Caco-2 (cell line): ENCODE data around the gene ENOX1. TPM values are rescaled to one million over a fixed set of nuclear protein-coding genes. Genes with fewer than 3 reads are reported as not detected.

Source experiments
- BruUV-seq: library from RNA; stranded (reverse); fragments of 400-500 nt; replicated peaks from 2 replicates; lab custom pipeline; 2021; lab: Mats Ljungman, UMichigan
- CTCF ChIA-PET: fragments of 300-600 bp; sonication (Branson Sonifier 250); formaldehyde crosslinking; loops from one replicate; lab custom pipeline; 2022; ENCODE audit warnings: antibody characterized with exemption; lab: Charles Lee
- POLR2A ChIA-PET: fragments of 300-600 bp; sonication (Branson Sonifier 250); formaldehyde crosslinking; loops from one replicate; lab custom pipeline; 2022; ENCODE audit warnings: antibody characterized with exemption; lab: Charles Lee
- DNase-seq, 2 experiments: peaks; one replicate each; pipeline versions ENCODE4 v3.0.0 to v3.0.0-alpha.2; 2020 to 2022
- H3K27me3 ChIP-seq: replicated peaks from 2 replicates; pipeline ENCODE4 v1.6.0; 2011; ENCODE audit warnings: low read length; ENCODE audit not compliant: control insufficient read depth, insufficient read depth
- H3K36me3 ChIP-seq: 2 replicates; pipeline ENCODE4 v1.5.1; 2011; ENCODE audit warnings: low read length; ENCODE audit not compliant: control insufficient read depth, insufficient read depth
- H3K4me1 ChIP-seq: fragments of 250-450 bp; sonication (Bioruptor Pico); 2 replicates; pipeline ENCODE4 v1.5.1; 2020; ENCODE audit warnings: mild to moderate bottlenecking
- H3K4me3 ChIP-seq: 2 replicates; pipeline ENCODE4 v1.5.1; 2011; ENCODE audit warnings: low read depth, mild to moderate bottlenecking, control low read depth, low read length
- H3K9me3 ChIP-seq: fragments of 250-450 bp; sonication (Bioruptor Pico); 2 replicates; pipeline ENCODE4 v1.5.1; 2020; ENCODE audit warnings: mild to moderate bottlenecking, moderate library complexity
- H3K27ac Mint-ChIP-seq: one replicate; pipeline ENCODE4 v1.8.0; 2022; ENCODE audit warnings: mixed read lengths; ENCODE audit not compliant: unreplicated experiment
- H3K27me3 Mint-ChIP-seq: one replicate; pipeline ENCODE4 v1.8.0; 2022; ENCODE audit warnings: mixed read lengths; ENCODE audit not compliant: insufficient read depth, unreplicated experiment
- H3K36me3 Mint-ChIP-seq: one replicate; pipeline ENCODE4 v1.8.0; 2022; ENCODE audit warnings: mild to moderate bottlenecking, mixed read lengths; ENCODE audit not compliant: insufficient read depth, unreplicated experiment
- H3K4me1 Mint-ChIP-seq: one replicate; pipeline ENCODE4 v1.8.0; 2022; ENCODE audit warnings: low read depth, mixed read lengths; ENCODE audit not compliant: unreplicated experiment
- H3K4me3 Mint-ChIP-seq: one replicate; pipeline ENCODE4 v1.8.0; 2022; ENCODE audit warnings: mild to moderate bottlenecking, moderate library complexity, mixed read lengths; ENCODE audit not compliant: unreplicated experiment
- H3K9me3 Mint-ChIP-seq: one replicate; pipeline ENCODE4 v1.8.0; 2022; ENCODE audit warnings: mixed read lengths; ENCODE audit not compliant: unreplicated experiment
- CTCF ChIP-seq, 2 experiments: fragments of 200-600 bp in 1 of 2; IDR thresholded peaks; 1 replicate in 1 of 2; 2 replicates in 1 of 2; pipeline versions ENCODE4 v1.5.1 to v1.8.0; 2011 to 2022; ENCODE audit warnings: antibody characterized with exemption in 1 of 2, control low read depth in 1 of 2, inconsistent platforms in 1 of 2, low read depth in 1 of 2, low read length in 1 of 2, mild to moderate bottlenecking in 1 of 2, moderate library complexity in 1 of 2; ENCODE audit not compliant: insufficient read depth in 1 of 2, severe bottlenecking in 1 of 2, unreplicated experiment in 1 of 2
- intact Hi-C: fragments of 100-400 bp; cut with micrococcal nuclease; formaldehyde crosslinking; loops from one replicate; pipeline ENCODE4 v1.10.0; 2022; ENCODE audit not compliant: unreplicated experiment
- total RNA-seq: library from RNA; stranded (reverse); gene quantifications from 2 replicates; pipeline ENCODE4 v1.2.3, GENCODE V29; 2022

The ENOX1 gene
- total RNA-seq, 1 experiment from 2014 or later, result 9.1 TPM

GRCh38 chr13:43271152-43271551 is 515.6 kb downstream of the ENOX1 start:
- Histone ChIP-seq H3K9me3 (no peaks in the 10 kb centered on the region), H3K4me3 (no peak overlapping the region), H3K36me3 (no peaks in the 10 kb centered on the region), H3K4me1 (peaks cover 36% of the 10 kb centered on the region), H3K27me3 (no peaks in the 10 kb centered on the region)
- POLR2A ChIA-PET, result no interaction called here
- Mint-ChIP-seq H3K4me1 (peaks cover 29% of the 10 kb centered on the region), H3K27ac (peak overlapping the region; percentile 34), H3K4me3 (no peak overlapping the region), H3K36me3 (no peaks in the 10 kb centered on the region), H3K27me3 (no peaks in the 10 kb centered on the region), H3K9me3 (no peaks in the 10 kb centered on the region)
- CTCF ChIA-PET, result no interaction called here
- TF ChIP-seq CTCF (IDR thresholded peaks at IDR 0.05; ENCODE audit: insufficient read depth in 1 of 2, low read depth in 1 of 2, low read length in 1 of 2, severe bottlenecking in 1 of 2, unreplicated experiment in 1 of 2), result no peak
- intact Hi-C loops, result no loop called here
- DNase-seq, result no peak
- no TSS peak for BruUV-seq

- no peaks in the 10 kb centered on the region for H3K27me3 Mint-ChIP-seq
- ChIA-PET CTCF (interaction anchor here (0.8 to 1.9 kb wide), 4 partner anchors 138 to 534 kb away, joined by 3 to 8 read pairs (median 4); partner anchors contain the start of gene ENOX1), POLR2A (no interaction called here)
- BruUV-seq, result no TSS peak
- TF ChIP-seq CTCF (IDR thresholded peaks at IDR 0.05; ENCODE audit: insufficient read depth in 1 of 2, low read depth in 1 of 2, low read length in 1 of 2, severe bottlenecking in 1 of 2, unreplicated experiment in 1 of 2), result no peak
- peak overlapping the region; percentile 34 for H3K27ac Mint-ChIP-seq
- H3K27me3 ChIP-seq, result no peaks in the 10 kb centered on the region
- DNase-seq, result no peak
- H3K4me3 ChIP-seq, result no peak overlapping the region
- intact Hi-C loops, result no loop called here
- H3K36me3 ChIP-seq, result no peaks in the 10 kb centered on the region
- no peaks in the 10 kb centered on the region for H3K9me3 ChIP-seq
- H3K9me3 Mint-ChIP-seq, result no peaks in the 10 kb centered on the region
- H3K4me3 Mint-ChIP-seq, result no peak overlapping the region
- peaks cover 36% of the 10 kb centered on the region for H3K4me1 ChIP-seq
- H3K36me3 Mint-ChIP-seq, result no peaks in the 10 kb centered on the region
- peaks cover 29% of the 10 kb centered on the region for H3K4me1 Mint-ChIP-seq
Observed at GRCh38 chr13:43270130-43270830, 516.5 kb downstream of the ENOX1 start.

- no TSS peak for BruUV-seq
- Mint-ChIP-seq H3K27me3 (no peaks in the 10 kb centered on the region), H3K9me3 (no peaks in the 10 kb centered on the region), H3K4me3 (peak overlapping the region; percentile 42), H3K27ac (peak overlapping the region; percentile 67), H3K4me1 (peaks cover 29% of the 10 kb centered on the region), H3K36me3 (no peaks in the 10 kb centered on the region)
- H3K36me3 ChIP-seq, result no peaks in the 10 kb centered on the region
- H3K4me1 ChIP-seq, result peaks cover 36% of the 10 kb centered on the region
- POLR2A ChIA-PET, result interaction anchor here (0.5 to 0.6 kb wide), 4 partner anchors 37 to 1166 kb away, joined by 3 to 13 read pairs (median 4); partner anchors contain the start of genes CCDC122 and LACC1
- intact Hi-C loops, result no loop called here
- peak; percentile 86 to 90 for DNase-seq
- no peak for TF ChIP-seq CTCF (IDR thresholded peaks at IDR 0.05; ENCODE audit: insufficient read depth in 1 of 2, low read depth in 1 of 2, low read length in 1 of 2, severe bottlenecking in 1 of 2, unreplicated experiment in 1 of 2)
- CTCF ChIA-PET, result interaction anchor here (0.5 to 1.9 kb wide), 9 partner anchors 10 to 1190 kb away, joined by 3 to 10 read pairs (median 4); partner anchors contain the start of gene ENOX1
- H3K4me3 ChIP-seq, result no peak overlapping the region
- H3K27me3 ChIP-seq, result no peaks in the 10 kb centered on the region
- no peaks in the 10 kb centered on the region for H3K9me3 ChIP-seq
Observed at GRCh38 chr13:43269037-43269481, 517.7 kb downstream of the ENOX1 start.
